ENCODE measurements around the gene TRIM71. TPM values are rescaled to one million over a fixed set of nuclear protein-coding genes. Genes with fewer than 3 reads are reported as not detected.

TRIM71 gene
- polyA plus RNA-seq, 3 donors: 0.02 to 0.33 (median 0.06) TPM

- Histone ChIP-seq H3K9me3 (replicated peaks in 1 of 2; ENCODE audit: control insufficient read depth in 1 of 2, insufficient read depth in 1 of 2, low read length in 2 of 2) (no peaks in the 10 kb centered on the region), H3K79me2 (ENCODE audit: insufficient read depth, low read length) (peaks cover 7% of the 10 kb centered on the region), H3K27ac (ENCODE audit: low read depth in 1 of 2, low read length in 2 of 2) (no peak overlapping the region), H3K4me1 (ENCODE audit: control insufficient read depth in 1 of 2, insufficient read depth in 2 of 2, low read length in 2 of 2) (peaks cover 13 to 24% of the 10 kb centered on the region in 2 donors), H2AFZ (ENCODE audit: insufficient read depth, low read depth, low read length, poor library complexity, severe bottlenecking) (peak overlapping the region; percentile 62), H3K27me3 (ENCODE audit: control insufficient read depth in 2 of 2, insufficient read depth in 2 of 2, low read length in 2 of 2) (no peaks in the 10 kb centered on the region), H3K9ac (ENCODE audit: insufficient read depth, low read length, poor library complexity, severe bottlenecking) (no peak overlapping the region), H3K4me2 (replicated peaks; ENCODE audit: extremely low read depth, low read length, poor library complexity, severe bottlenecking) (no peak overlapping the region), H3K36me3 (replicated peaks in 1 of 2; ENCODE audit: control insufficient read depth in 1 of 2, insufficient read depth in 2 of 2, low read length in 2 of 2) (no peaks in the 10 kb centered on the region), H4K20me1 (ENCODE audit: insufficient read depth, low read length) (no peaks in the 10 kb centered on the region), H3K4me3 (replicated peaks in 1 of 3; ENCODE audit: low read depth in 2 of 3, low read length in 3 of 3) (no peak overlapping the region)
- DNase-seq: no peak
- Mint-ChIP-seq H3K4me3 (peak overlapping the region in 1 of 2 donors; percentile 40), H3K27me3 (ENCODE audit: low read depth in 3 of 3) (no peaks in the 10 kb centered on the region), H3K4me1 (peaks cover 34% of the 10 kb centered on the region), H3K27ac (peak overlapping the region in 2 of 7 donors; percentile 52 to 64), H3K9me3 (peaks cover 0 to 2% (median 0%) of the 10 kb centered on the region in 7 donors), H3K36me3 (no peaks in the 10 kb centered on the region)
- intact Hi-C loops (cut with micrococcal nuclease): no loop called here
- 47% methylated on average over 5 of the region's 6 CpGs for WGBS (ENCODE audit: insufficient coverage)
- TF ChIP-seq CTCF (IDR thresholded peaks at IDR 0.05): no peak
Observed at GRCh38 chr3:32857921-32858320, 40.1 kb downstream of the TRIM71 start.

- H3K27me3 ChIP-seq (ENCODE audit: control insufficient read depth in 2 of 2, insufficient read depth in 2 of 2, low read length in 2 of 2): no peaks in the 10 kb centered on the region
- no peaks in the 10 kb centered on the region for H3K9me3 Mint-ChIP-seq
- no peak for DNase-seq
- H2AFZ ChIP-seq (ENCODE audit: insufficient read depth, low read depth, low read length, poor library complexity, severe bottlenecking): no peak overlapping the region
- TF ChIP-seq CTCF (IDR thresholded peaks at IDR 0.05): no peak
- H3K4me1 ChIP-seq (ENCODE audit: control insufficient read depth in 1 of 2, insufficient read depth in 2 of 2, low read length in 2 of 2): peaks cover 7 to 19% of the 10 kb centered on the region in 2 donors
- WGBS (ENCODE audit: insufficient coverage): 83% methylated on average over 3 of the region's 4 CpGs
- no peak overlapping the region for H3K9ac ChIP-seq (ENCODE audit: insufficient read depth, low read length, poor library complexity, severe bottlenecking)
- no peak overlapping the region for H3K4me3 Mint-ChIP-seq
- no peak overlapping the region for H3K27ac ChIP-seq (ENCODE audit: low read depth in 1 of 2, low read length in 2 of 2)
- no peaks in the 10 kb centered on the region for H3K9me3 ChIP-seq (replicated peaks in 1 of 2; ENCODE audit: control insufficient read depth in 1 of 2, insufficient read depth in 1 of 2, low read length in 2 of 2)
- no peaks in the 10 kb centered on the region for H3K36me3 Mint-ChIP-seq
- H3K4me2 ChIP-seq (replicated peaks; ENCODE audit: extremely low read depth, low read length, poor library complexity, severe bottlenecking): no peak overlapping the region
- intact Hi-C loops (cut with micrococcal nuclease): no loop called here
- H3K36me3 ChIP-seq (replicated peaks in 1 of 2; ENCODE audit: control insufficient read depth in 1 of 2, insufficient read depth in 2 of 2, low read length in 2 of 2): no peaks in the 10 kb centered on the region
- peaks cover 27% of the 10 kb centered on the region for H3K4me1 Mint-ChIP-seq
- H3K4me3 ChIP-seq (replicated peaks in 1 of 3; ENCODE audit: low read depth in 2 of 3, low read length in 3 of 3): no peak overlapping the region
- H3K79me2 ChIP-seq (ENCODE audit: insufficient read depth, low read length): peaks cover 4% of the 10 kb centered on the region
- peaks cover 0 to 1% (median 0%) of the 10 kb centered on the region in 3 donors for H3K27me3 Mint-ChIP-seq (ENCODE audit: low read depth in 3 of 3)
- peak overlapping the region in 1 of 7 donors; percentile 42 for H3K27ac Mint-ChIP-seq
- H4K20me1 ChIP-seq (ENCODE audit: insufficient read depth, low read length): no peaks in the 10 kb centered on the region
Observed at GRCh38 chr3:32859604-32860237, 41.9 kb downstream of the TRIM71 start.

Data from CD14-positive monocyte (primary cell).